T-helper 2 cell treated with Interferon-gamma antibody and Interleukin-4, amounts not matched to agents 5 μg/mL and 100 μg/mL, for 36 hours (primary cell): Measurements from ENCODE around the gene SEC14L3.

Experiments used
- DNase-seq: peaks from one replicate; pipeline ENCODE4 v3.0.0; 2021; ENCODE audit warnings: low spot score
- H3K27ac Mint-ChIP-seq: one replicate; pipeline ENCODE4 v1.8.0; 2021; ENCODE audit warnings: mild to moderate bottlenecking, mixed read lengths
- H3K27me3 Mint-ChIP-seq: one replicate; pipeline ENCODE4 v1.8.0; 2021; ENCODE audit warnings: low read depth, mixed read lengths
- H3K36me3 Mint-ChIP-seq: one replicate; pipeline ENCODE4 v1.8.0; 2021; ENCODE audit warnings: low read depth, mixed read lengths
- H3K4me1 Mint-ChIP-seq: one replicate; pipeline ENCODE4 v1.8.0; 2021; ENCODE audit warnings: low read depth, mixed read lengths
- H3K4me3 Mint-ChIP-seq: one replicate; pipeline ENCODE4 v1.8.0; 2022; ENCODE audit warnings: mild to moderate bottlenecking, moderate library complexity, mixed read lengths
- H3K9me3 Mint-ChIP-seq: one replicate; pipeline ENCODE4 v1.8.0; 2021; ENCODE audit warnings: mixed read lengths

The SEC14L3 gene

DNA sequence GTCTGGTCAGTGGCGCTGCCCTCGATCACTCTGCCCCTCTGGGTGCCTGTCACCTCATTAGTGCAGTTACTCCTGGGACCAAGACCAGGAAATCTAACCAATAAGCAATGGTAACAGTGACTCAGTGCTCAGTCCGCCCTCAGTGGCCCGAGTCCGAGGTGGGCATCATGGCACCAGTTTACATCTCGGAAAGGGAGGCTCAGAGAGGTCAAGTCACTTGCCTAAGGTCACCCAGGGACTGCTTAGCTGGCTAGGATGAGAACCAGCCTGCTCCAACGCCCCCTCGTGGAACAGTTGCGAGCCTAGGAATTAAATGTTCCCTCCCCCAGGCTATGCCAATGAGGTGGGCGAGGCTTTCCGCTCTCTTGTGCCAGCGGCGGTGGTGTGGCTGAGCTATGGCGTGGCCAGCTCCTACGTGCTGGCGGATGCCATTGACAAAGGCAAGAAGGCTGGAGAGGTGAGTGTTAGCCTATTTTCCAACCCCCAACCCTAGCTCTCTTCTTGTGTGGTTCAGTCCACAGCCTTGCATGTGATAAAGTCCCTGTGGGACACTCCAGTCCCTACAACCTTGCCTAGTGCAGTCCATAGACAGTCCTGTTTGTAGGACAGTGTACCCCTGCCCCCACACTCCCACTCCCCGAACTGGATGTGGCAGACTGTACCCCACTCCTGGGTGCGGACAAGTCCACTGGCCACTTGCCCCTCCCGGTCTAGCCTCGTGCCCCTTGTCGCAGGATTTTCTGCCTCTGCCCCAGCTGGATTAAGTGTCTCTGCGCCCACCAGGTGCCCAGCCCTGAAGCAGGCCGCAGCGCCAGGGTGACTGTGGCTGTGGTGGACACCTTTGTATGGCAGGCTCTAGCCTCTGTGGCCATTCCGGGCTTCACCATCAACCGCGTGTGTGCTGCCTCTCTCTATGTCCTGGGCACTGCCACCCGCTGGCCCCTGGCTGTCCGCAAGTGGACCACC lies 45.1 kb downstream of the SEC14L3 start:
- Mint-ChIP-seq H3K4me1 (peaks cover 37% of the 10 kb centered on the region), H3K36me3 (peaks cover 33% of the 10 kb centered on the region), H3K27me3 (no peaks in the 10 kb centered on the region), H3K27ac (peak overlapping the region; percentile 92), H3K9me3 (no peaks in the 10 kb centered on the region), H3K4me3 (peak overlapping the region; percentile 98)
- peak; percentile 83 for DNase-seq

DNA sequence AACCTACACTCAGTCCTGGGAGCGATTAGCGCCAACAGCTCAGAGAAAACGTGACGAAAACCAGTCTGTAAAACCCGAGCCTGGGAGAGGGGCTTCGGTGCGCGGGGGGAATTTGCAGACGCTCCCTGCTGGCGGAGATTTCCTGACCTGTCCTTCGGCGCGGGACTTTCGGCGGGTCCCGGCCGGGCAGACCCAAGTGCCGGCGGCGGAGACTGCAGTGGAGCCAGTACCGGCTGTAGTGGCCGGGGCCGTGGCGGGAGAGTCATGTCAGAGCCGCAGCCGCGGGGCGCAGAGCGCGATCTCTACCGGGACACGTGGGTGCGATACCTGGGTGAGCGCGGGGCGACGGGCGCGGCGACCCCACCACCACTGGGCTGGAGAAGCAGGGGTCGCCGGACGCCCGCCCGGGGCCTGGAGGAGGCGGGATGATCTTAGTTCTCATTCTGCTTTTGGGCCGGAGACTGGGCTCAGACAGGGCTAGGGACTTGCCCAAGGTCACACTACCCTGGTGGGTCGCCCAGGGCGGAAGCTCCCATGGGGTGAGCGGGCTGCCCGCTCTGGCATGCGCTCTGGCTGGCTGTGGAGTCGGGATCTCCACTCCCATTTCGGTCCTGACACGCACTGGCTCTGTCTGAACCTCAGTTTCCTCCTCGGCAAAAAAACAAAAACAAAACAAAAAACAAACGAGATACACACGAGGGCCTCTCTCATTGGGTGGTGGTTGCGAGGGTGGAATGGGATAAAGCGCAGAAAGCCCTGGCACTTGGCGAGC lies 46.0 kb downstream of the SEC14L3 start, which contains the start of gene MTFP1:
Gene MTFP1 (plus strand): TSS at position 153 of the 772 bp plus-strand sequence. CDS start 112 bp downstream, at position 265.
- peak within 1 kb of the TSS; percentile 99 for H3K27ac Mint-ChIP-seq
- peak within 1 kb of the TSS; percentile 98 for H3K4me3 Mint-ChIP-seq
- peak; percentile 52 for DNase-seq
- no peaks in the 10 kb centered on the region for H3K9me3 Mint-ChIP-seq
- H3K27me3 Mint-ChIP-seq = no peaks in the 10 kb centered on the region
- H3K36me3 Mint-ChIP-seq = peaks cover 38% of the 10 kb centered on the region
- peaks cover 43% of the 10 kb centered on the region for H3K4me1 Mint-ChIP-seq

DNA sequence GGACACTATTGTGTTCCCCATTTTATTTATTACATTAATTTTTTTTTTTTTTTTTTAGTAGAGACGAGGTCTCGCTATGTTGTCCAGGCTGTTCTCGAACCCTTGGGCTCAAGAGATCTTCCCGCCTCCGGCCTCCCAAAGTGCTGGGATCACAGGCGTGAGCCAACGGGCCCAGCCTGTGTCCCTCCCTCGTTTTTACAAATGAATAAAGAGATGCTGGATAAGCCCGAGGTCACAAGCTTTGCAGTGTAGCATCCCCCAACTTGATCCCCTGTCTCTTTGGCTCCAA lies 46.5 kb downstream of the SEC14L3 start:
- Mint-ChIP-seq H3K4me3 (peak overlapping the region; percentile 98), H3K27ac (peak overlapping the region; percentile 92), H3K9me3 (no peaks in the 10 kb centered on the region), H3K4me1 (peaks cover 49% of the 10 kb centered on the region), H3K36me3 (peaks cover 43% of the 10 kb centered on the region), H3K27me3 (no peaks in the 10 kb centered on the region)
- no peak for DNase-seq

DNA sequence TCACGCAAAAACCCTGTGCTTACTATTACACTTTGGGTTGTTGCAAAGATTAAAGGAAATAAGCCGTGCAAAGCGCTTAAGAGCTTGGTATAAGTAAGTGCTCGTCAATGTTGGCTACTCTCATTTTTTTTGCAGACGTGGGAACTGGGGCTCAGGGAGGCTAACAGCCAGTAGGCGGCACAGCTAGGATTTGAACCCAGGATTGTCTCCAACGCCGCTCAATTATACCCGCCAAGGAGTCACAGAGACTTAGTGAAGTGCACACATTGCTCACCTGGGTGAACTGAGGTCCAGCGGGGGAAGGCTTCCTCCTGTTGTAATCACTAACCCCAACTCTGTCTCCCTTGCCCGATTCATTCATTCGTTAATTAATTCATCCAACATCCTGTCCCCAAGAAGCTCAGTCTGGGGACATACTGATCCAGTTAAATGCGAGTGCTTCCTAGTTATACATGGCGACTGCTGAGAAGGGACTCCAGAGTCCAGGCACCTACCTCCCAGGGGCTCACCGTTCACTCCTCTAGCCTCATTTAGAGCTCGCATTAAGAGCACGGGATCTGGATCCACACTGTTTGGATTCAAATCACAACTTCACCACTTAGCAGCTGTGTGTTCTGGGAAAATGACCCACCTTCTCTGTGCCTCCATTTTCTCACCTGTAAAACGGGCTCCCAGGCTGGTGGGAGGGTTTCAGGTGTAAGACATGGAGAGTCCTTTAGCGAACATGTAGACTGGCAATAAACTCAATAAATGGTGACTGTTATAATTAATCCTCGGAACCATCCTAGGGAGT lies 47.1 kb downstream of the SEC14L3 start:
- H3K36me3 Mint-ChIP-seq = peaks cover 43% of the 10 kb centered on the region
- peaks cover 49% of the 10 kb centered on the region for H3K4me1 Mint-ChIP-seq
- peak overlapping the region; percentile 99 for H3K27ac Mint-ChIP-seq
- no peaks in the 10 kb centered on the region for H3K27me3 Mint-ChIP-seq
- no peaks in the 10 kb centered on the region for H3K9me3 Mint-ChIP-seq
- DNase-seq = no peak
- peak overlapping the region; percentile 98 for H3K4me3 Mint-ChIP-seq

DNA sequence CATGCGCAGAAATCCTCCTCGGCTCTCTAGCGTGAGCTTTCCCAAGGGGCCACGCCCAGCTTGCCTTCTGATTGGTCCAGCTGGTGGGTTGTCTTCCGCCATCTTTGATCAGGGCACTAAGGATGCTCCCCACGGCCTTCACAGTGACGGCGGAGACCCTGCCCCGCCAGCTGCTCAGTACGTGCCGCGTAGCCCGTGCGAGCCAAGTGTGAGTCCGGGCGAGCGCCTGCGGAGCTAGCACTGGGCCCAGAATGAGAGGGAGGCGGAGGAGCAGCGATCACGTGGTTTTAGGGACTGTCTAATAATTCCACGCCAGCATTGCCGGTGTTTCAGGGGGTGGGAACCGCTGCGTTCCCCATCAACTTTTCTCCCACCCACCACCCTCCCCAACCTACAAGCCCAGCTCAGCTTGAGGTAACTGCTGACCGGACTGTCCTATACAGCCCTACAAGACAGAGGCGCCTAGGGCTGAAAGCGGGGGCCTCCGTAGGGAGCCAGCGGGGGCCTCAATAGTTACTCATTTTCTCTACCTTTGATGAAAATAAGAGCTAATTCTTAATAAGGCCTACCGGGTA lies 47.8 kb downstream of the SEC14L3 start:
- Mint-ChIP-seq H3K9me3 (no peaks in the 10 kb centered on the region), H3K27me3 (no peaks in the 10 kb centered on the region), H3K36me3 (peaks cover 44% of the 10 kb centered on the region), H3K4me3 (peak overlapping the region; percentile 98), H3K4me1 (peaks cover 51% of the 10 kb centered on the region), H3K27ac (peak overlapping the region; percentile 99)
- DNase-seq = peak; percentile 99

DNA sequence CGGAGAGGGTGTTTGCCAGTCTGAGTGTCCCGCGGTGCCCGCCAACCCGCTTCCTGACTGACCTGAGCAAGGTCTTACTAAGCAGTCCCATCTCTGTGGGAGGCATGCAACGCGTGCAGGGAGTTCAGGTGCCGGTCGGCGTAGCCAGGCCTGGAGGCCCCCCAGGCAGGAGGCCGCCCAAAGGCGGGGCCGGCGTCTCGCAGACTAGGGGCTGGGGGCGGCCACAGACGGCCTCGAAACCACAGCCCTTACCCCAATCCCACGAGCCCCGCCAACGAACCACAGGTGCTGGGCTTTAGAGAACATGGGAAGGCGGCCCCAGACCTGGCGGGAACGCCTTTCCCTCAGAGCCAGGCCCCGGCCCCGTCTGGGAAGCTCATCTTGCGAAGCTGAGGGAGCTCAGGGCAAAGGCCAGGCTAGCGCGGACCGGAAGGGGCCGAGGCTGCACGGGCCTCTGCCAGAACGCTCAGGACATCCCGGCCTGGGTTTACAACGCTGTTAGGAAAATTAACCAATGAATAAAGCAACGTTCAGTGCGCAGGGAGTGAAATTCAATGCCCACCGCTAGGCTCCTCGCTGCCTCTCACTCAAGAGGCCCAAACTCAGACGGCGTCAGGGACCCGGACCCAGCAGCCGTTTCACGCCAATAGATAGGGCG lies 48.4 kb downstream of the SEC14L3 start:
- H3K4me1 Mint-ChIP-seq = peaks cover 51% of the 10 kb centered on the region
- peak overlapping the region; percentile 99 for H3K27ac Mint-ChIP-seq
- H3K36me3 Mint-ChIP-seq = peaks cover 43% of the 10 kb centered on the region
- DNase-seq = peak; percentile 71
- H3K9me3 Mint-ChIP-seq = no peaks in the 10 kb centered on the region
- peak overlapping the region; percentile 98 for H3K4me3 Mint-ChIP-seq
- no peaks in the 10 kb centered on the region for H3K27me3 Mint-ChIP-seq

DNA sequence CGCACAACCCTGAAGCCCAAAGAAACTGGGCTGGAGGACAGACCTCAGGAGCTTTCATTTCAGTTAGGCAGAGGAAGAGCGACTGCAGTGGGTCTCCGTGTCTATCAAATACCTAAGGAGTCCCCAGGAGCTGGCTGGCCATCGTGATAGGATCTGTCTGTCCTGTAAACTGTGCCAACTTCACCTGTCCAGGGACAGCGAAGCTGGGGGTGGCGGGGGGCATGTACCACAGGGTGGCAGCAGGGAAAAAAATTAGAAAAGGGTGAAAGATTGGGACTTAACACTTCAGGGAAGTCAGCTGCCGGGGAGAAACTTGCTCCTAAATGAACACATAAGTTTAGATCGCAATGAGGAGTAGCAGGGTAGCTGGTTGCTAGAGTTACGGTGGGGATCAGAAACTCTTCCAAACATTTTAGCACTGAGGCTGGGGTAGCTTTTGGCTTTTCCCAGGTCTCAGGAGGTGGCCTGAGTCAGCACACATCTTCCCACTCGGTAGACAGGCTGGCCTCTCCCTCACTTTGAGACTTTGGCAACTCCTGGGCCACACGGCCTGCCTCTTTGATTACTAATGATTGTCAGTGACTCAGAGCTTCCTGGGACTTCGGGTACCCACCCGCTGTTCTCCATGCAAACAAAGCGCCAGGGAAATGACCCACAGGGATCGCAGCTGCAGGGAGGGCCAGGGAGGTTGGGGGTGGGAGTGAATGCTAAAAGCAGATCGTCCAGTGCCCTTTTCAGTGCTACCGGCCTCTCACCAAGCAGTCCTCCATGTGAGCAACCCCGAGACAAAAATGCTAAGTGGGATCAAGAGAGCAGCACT lies 49.1 kb downstream of the SEC14L3 start:
- Mint-ChIP-seq H3K36me3 (peaks cover 43% of the 10 kb centered on the region), H3K9me3 (no peaks in the 10 kb centered on the region), H3K4me1 (peaks cover 51% of the 10 kb centered on the region), H3K27me3 (no peaks in the 10 kb centered on the region), H3K27ac (peak overlapping the region; percentile 85), H3K4me3 (peak overlapping the region; percentile 98)
- peak; percentile 64 for DNase-seq

DNA sequence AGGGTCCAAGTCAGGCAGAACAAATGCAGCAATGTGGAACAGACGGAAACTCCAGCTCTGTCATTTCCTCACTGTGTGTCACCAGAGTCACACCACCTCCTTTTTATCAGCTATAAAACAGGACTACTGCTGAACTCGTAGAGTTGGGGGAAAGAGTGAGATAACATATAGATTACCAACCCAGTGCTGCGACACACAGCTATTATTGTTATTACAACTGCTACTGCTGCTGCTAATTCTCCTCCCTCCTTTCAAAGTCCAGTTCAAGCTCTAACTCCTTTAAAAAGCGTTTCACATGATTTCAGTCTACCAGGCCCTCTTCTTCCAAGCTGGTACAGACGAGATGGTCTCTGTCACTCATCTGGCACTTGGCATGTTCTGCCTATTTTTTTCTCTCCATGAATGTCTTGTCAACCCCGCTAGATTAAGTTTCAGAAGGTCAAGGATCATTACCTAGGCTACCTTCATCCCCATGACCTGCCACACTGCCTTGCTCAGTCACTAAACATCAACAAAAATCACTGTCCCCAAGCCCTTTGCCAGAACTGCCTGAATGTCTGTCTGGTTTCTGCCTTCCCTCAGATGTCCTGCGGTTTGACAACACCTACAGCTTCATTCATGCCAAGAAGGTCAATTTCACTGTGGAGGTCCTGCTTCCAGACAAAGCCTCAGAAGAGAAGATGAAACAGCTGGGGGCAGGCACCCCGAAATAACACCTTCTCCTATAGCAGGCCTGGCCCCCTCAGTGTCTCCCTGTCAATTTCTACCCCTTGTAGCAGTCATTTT lies 49.9 kb downstream of the SEC14L3 start:
- no peaks in the 10 kb centered on the region for H3K9me3 Mint-ChIP-seq
- H3K36me3 Mint-ChIP-seq = peaks cover 39% of the 10 kb centered on the region
- peak overlapping the region; percentile 85 for H3K27ac Mint-ChIP-seq
- peak; percentile 42 for DNase-seq
- H3K4me1 Mint-ChIP-seq = peaks cover 46% of the 10 kb centered on the region
- no peaks in the 10 kb centered on the region for H3K27me3 Mint-ChIP-seq
- peak overlapping the region; percentile 98 for H3K4me3 Mint-ChIP-seq

DNA sequence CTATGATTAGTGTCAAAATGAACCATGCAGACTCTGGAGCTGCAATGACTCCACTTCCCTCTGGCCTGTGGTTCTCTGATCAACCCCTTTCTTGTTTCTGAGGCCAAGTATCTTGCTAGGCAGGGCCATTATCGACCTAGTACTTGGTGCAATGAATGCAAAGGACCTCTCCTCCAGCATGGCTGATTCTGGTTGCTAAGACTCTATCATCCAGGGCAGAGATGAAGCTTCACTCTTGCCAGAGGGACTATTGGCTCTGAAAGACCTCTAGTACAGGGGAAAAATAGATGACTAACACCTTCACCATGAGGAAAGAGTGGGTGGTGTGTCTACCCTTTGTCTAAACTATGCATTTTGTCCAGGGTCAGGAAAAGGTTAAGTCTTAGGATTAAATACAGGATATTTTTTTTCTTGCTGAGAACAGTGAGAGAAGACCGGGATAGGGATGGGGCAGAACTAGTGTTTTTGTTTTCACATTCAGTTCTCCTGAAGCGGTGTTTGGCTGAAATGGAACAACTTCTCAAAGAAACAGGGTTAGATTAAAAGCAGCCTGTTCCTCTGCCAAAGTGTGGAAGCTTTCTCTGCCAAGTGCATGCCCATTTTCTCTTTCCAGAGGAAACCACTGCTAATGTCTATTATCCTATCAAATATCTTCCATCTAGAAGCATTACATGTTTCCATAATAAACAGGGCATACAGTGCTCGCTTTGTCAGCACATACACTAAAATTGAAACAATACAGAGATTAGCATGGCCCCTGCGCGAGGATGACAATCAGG lies 51.3 kb downstream of the SEC14L3 start:
- H3K27me3 Mint-ChIP-seq = no peaks in the 10 kb centered on the region
- no peaks in the 10 kb centered on the region for H3K9me3 Mint-ChIP-seq
- H3K27ac Mint-ChIP-seq = peak overlapping the region; percentile 23
- no peak for DNase-seq
- peaks cover 39% of the 10 kb centered on the region for H3K4me1 Mint-ChIP-seq
- H3K4me3 Mint-ChIP-seq = peak overlapping the region; percentile 52
- peaks cover 47% of the 10 kb centered on the region for H3K36me3 Mint-ChIP-seq

DNA sequence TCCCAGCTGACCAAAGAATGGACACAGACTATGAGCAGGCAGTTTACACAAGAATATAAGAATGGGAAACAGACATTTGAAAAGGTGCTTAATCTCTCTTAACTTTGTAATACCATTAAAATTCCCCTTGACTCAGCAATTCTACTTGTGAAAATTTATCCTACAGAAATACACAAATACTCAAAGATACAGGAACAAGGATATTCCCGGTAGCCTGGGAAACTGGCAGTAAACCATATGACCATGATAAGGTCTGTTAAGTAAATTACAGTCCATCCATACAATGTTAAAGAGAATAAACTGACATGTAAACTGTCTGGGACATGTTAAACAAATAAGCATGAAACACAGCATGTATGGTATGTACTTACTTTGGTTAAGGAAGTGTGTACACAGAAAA lies 55.0 kb downstream of the SEC14L3 start:
- no peaks in the 10 kb centered on the region for H3K27me3 Mint-ChIP-seq
- no peak overlapping the region for H3K27ac Mint-ChIP-seq
- H3K4me1 Mint-ChIP-seq = peaks cover 31% of the 10 kb centered on the region
- no peak overlapping the region for H3K4me3 Mint-ChIP-seq
- H3K9me3 Mint-ChIP-seq = no peaks in the 10 kb centered on the region
- DNase-seq = no peak
- peaks cover 45% of the 10 kb centered on the region for H3K36me3 Mint-ChIP-seq

DNA sequence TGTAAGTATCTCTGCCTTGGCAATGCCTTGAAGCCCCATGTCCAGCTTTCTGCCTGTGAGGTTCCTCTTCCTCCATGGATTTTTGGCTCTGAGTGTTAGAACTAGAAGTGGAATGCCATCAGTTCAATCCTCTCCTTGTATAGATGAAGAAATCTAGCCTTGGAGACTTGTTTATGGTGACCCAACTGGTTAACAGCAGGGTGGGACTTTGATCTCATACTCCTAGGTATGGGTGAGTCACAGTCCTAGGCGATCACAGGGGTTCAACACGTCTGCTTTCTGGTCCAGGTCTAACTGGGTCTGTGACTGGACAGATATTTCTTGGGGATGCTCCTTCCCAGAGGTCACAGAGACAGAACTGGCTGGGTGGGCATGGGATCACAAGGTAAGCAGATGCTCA lies 55.4 kb downstream of the SEC14L3 start:
- H3K36me3 Mint-ChIP-seq = peaks cover 45% of the 10 kb centered on the region
- no peaks in the 10 kb centered on the region for H3K27me3 Mint-ChIP-seq
- H3K4me1 Mint-ChIP-seq = peaks cover 28% of the 10 kb centered on the region
- no peak for DNase-seq
- no peak overlapping the region for H3K4me3 Mint-ChIP-seq
- H3K9me3 Mint-ChIP-seq = no peaks in the 10 kb centered on the region
- no peak overlapping the region for H3K27ac Mint-ChIP-seq
